ENCODE data around the gene SALL4. TPM values are rescaled to one million over a fixed set of nuclear protein-coding genes. Genes with fewer than 3 reads are reported as not detected.
"Not testable (repeated sequence)": the region's sequence is repeated elsewhere in the genome, so short reads cannot be mapped to it uniquely, and the experiment has no call there.

The SALL4 gene
- total RNA-seq, 2 experiments from 2014 or later = 0.74 to 0.92 TPM

GRCh38 chr20:51739722-51740249 is 62.5 kb downstream of the SALL4 start:
- no peak for TF ChIP-seq CTCF (IDR thresholded peaks at IDR 0.05)
- Mint-ChIP-seq H3K27me3 (no peaks in the 10 kb centered on the region), H3K9me3 (no peaks in the 10 kb centered on the region), H3K27ac (no peak overlapping the region), H3K4me3 (no peak overlapping the region), H3K4me1 (ENCODE audit: low read depth) (no peaks in the 10 kb centered on the region), H3K36me3 (ENCODE audit: low read depth) (no peaks in the 10 kb centered on the region)
- no peak for DNase-seq
- ATAC-seq = no peak
- intact Hi-C loops (cut with micrococcal nuclease) = no loop called here
- CTCF ChIA-PET = no interaction called here
- POLR2A ChIA-PET = no interaction called here

GRCh38 chr20:51738877-51739447 is 63.4 kb downstream of the SALL4 start:
- no peak overlapping the region for H3K4me3 Mint-ChIP-seq
- ATAC-seq = no peak
- no peak overlapping the region for H3K27ac Mint-ChIP-seq
- no peaks in the 10 kb centered on the region for H3K4me1 Mint-ChIP-seq (ENCODE audit: low read depth)
- CTCF ChIA-PET = no interaction called here
- H3K27me3 Mint-ChIP-seq = no peaks in the 10 kb centered on the region
- DNase-seq = peak; percentile 11
- intact Hi-C loops (cut with micrococcal nuclease) = no loop called here
- no peak for TF ChIP-seq CTCF (IDR thresholded peaks at IDR 0.05)
- POLR2A ChIA-PET = no interaction called here
- no peaks in the 10 kb centered on the region for H3K36me3 Mint-ChIP-seq (ENCODE audit: low read depth)
- no peaks in the 10 kb centered on the region for H3K9me3 Mint-ChIP-seq

GRCh38 chr20:51738261-51738660 is 64.1 kb downstream of the SALL4 start:
- ATAC-seq; H3K27ac Mint-ChIP-seq; H3K9me3 Mint-ChIP-seq; intact Hi-C loops (cut with micrococcal nuclease); DNase-seq; POLR2A ChIA-PET; H3K4me1 Mint-ChIP-seq (ENCODE audit: low read depth); H3K36me3 Mint-ChIP-seq (ENCODE audit: low read depth); H3K4me3 Mint-ChIP-seq; H3K27me3 Mint-ChIP-seq; CTCF ChIA-PET: not testable (repeated sequence)

GRCh38 chr20:51736947-51737346 is 65.4 kb downstream of the SALL4 start:
- no peak for DNase-seq
- H3K4me3 Mint-ChIP-seq = no peak overlapping the region
- intact Hi-C loops (cut with micrococcal nuclease) = no loop called here
- peaks cover 7% of the 10 kb centered on the region for H3K4me1 Mint-ChIP-seq (ENCODE audit: low read depth)
- POLR2A ChIA-PET = no interaction called here
- H3K27me3 Mint-ChIP-seq = peaks cover 3% of the 10 kb centered on the region
- H3K27ac Mint-ChIP-seq = no peak overlapping the region
- ATAC-seq = no peak
- H3K9me3 Mint-ChIP-seq = no peaks in the 10 kb centered on the region
- no peak for TF ChIP-seq CTCF (IDR thresholded peaks at IDR 0.05)
- no peaks in the 10 kb centered on the region for H3K36me3 Mint-ChIP-seq (ENCODE audit: low read depth)
- CTCF ChIA-PET = no interaction called here

GRCh38 chr20:51735728-51736600 is 66.4 kb downstream of the SALL4 start:
- H3K9me3 Mint-ChIP-seq = no peaks in the 10 kb centered on the region
- ChIA-PET CTCF (no interaction called here), POLR2A (no interaction called here)
- no peak for TF ChIP-seq CTCF (IDR thresholded peaks at IDR 0.05)
- no peaks in the 10 kb centered on the region for H3K36me3 Mint-ChIP-seq (ENCODE audit: low read depth)
- H3K27me3 Mint-ChIP-seq = peaks cover 3% of the 10 kb centered on the region
- no peak overlapping the region for H3K4me3 Mint-ChIP-seq
- DNase-seq (no peak), ATAC-seq (no peak)
- intact Hi-C loops (cut with micrococcal nuclease) = no loop called here
- H3K27ac Mint-ChIP-seq = no peak overlapping the region
- H3K4me1 Mint-ChIP-seq (ENCODE audit: low read depth) = peaks cover 9% of the 10 kb centered on the region
